NCI-H1092 treated with DMSO at 0.1 percent for 48 hours (cell line): ENCODE results near the gene MYH6.

Experiments used
- DNase-seq: peaks from one replicate; lab custom pipeline; 2025; lab: John Stamatoyannopoulos, UW

The MYH6 gene

DNA sequence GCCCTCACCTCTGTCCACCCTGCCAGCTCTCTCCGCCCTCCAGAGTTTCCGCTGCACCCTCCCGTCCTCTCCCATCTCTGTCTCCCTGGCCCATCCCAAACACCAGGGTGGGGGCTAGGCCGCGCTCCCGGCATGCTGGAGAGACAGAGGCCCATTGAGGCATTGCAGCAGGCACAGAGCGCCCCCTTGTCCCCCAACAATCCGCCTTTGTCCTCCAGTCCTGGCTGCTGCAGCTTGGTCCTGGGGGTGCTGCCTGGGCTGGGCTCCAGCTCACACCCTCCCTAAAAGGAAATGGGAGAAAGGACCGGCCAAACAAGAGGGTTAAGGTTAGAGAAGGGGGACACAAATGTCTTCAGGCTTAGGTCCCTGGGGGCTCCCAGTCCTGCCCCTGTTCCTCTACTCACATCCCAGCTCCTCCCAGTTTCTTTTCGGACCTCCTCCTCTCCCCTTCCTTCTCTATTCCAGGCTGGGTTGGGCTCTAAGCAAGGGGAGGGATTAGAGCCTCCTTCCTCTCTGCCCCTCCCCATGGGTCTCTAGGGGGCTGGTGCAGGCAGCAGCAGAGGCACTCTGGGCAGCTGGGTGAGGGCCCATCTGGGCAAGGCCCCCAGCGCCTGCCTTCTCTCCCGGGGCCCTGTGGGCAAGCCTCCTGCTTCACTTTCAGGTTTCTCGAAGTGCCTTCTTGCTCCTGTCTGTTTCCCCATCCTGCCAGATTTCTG lies 31.4 kb downstream of the MYH6 start, which contains the start of gene CMTM5:
Gene CMTM5 (plus strand): TSS at position 565 of the 716 bp plus-strand sequence. CDS start 206 bp downstream, outside the sequence.
- DNase-seq, result no peak

DNA sequence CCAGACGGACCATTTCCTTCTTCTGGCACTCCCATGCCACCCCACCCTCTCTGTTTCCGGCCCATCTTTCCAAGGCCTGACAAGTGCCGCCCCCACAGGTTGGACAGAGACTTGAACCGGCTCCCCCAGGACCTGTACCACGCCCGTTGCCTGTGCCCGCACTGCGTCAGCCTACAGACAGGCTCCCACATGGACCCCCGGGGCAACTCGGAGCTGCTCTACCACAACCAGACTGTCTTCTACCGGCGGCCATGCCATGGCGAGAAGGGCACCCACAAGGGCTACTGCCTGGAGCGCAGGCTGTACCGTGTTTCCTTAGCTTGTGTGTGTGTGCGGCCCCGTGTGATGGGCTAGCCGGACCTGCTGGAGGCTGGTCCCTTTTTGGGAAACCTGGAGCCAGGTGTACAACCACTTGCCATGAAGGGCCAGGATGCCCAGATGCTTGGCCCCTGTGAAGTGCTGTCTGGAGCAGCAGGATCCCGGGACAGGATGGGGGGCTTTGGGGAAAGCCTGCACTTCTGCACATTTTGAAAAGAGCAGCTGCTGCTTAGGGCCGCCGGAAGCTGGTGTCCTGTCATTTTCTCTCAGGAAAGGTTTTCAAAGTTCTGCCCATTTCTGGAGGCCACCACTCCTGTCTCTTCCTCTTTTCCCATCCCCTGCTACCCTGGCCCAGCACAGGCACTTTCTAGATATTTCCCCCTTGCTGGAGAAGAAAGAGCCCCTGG lies 32.4 kb downstream of the MYH6 start:
- DNase-seq, result no peak

DNA sequence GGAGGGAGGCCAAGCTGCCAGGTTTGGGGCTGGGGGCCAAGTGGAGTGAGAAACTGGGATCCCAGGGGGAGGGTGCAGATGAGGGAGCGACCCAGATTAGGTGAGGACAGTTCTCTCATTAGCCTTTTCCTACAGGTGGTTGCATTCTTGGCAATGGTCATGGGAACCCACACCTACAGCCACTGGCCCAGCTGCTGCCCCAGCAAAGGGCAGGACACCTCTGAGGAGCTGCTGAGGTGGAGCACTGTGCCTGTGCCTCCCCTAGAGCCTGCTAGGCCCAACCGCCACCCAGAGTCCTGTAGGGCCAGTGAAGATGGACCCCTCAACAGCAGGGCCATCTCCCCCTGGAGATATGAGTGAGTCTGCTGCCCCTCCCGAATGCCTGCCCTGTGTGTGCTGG lies 35.0 kb downstream of the MYH6 start:
- DNase-seq, result no peak

DNA sequence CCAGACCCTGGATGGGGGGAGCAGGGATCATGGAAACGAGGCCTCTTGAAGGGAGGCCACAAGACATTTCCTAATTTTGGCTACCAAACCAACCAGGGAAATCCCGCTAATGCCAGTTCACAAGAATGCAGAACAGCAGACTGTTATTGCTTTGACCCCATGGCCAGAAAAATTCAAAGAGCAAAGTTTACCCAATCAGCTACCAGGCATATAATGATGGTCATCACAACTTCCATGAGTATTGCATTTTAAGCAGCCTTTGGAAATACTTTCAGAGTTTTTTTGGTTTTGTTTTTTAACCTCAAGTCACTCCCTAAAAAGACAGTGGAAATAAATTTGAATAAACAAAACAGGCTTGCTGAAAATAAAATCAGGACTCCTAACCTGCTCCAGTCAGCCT lies 35.6 kb downstream of the MYH6 start, which contains the start of gene IL25:
Gene IL25 (plus strand): TSS at position 301 of the 400 bp plus-strand sequence.
- no peak for DNase-seq

DNA sequence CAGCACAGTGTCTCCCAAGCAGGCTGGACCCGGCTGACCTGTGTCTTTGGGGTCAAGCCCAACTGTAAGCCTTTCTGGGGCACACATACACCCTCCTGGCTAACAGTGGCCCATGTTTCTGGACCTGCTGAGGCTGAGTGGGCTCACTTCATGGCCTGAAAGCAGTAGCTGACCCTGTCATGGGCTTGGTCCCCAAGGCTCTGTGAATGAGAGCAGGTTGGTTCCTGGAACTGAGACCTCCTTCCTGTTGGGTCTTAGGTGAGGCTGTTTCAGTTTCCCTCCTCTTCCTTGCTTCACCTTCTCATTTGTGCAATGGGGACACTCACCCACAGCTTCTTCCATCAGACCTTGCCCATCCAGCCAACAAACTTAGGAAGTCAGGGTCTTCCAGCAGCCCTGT lies 36.2 kb downstream of the MYH6 start:
- no peak for DNase-seq

DNA sequence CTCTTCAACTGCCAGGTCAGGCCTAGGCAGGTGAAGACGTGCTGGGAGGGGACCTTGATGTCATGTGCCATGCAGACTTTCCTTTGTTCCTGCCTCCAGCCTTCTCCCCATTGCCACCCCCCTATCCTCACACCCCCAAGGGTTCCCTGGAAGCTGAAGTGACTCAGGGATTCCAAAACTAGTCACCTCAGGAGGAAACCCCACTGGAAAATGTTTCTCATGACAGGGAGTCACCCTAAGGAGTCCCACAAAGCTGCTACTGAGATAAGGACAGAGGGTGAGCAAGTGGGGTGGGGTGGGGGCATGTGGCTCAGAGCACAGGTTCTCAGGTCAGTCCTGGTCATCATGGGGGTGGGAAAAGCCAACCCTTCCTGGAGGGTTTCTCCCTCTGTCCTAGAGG lies 37.9 kb downstream of the MYH6 start:
- DNase-seq, result no peak

DNA sequence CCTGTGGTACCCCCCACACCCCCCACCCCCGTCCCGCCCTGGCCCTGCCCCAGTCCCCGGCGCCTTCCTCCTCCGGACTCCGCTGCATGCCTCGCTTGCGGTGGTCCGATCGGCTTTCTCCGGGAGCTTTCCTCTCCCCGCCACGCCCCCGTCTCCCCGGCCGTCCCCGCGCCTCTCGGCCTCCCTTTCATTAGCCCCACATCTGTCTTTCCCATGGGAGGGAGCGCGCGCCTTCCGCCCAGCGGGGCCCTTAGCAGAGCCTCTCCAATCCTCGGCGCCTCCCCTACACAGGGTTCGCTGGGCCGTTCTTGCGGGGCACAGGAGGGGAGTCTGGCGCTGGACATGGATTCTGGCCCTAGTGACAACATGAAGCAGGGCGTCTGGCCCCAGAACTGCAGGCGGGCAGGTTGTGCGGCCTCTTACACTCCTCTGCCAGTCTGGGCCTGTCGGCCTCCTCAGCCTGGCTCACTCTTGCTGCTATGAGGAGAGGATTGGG lies 41.6 kb downstream of the MYH6 start:
- peak; percentile 26 for DNase-seq

DNA sequence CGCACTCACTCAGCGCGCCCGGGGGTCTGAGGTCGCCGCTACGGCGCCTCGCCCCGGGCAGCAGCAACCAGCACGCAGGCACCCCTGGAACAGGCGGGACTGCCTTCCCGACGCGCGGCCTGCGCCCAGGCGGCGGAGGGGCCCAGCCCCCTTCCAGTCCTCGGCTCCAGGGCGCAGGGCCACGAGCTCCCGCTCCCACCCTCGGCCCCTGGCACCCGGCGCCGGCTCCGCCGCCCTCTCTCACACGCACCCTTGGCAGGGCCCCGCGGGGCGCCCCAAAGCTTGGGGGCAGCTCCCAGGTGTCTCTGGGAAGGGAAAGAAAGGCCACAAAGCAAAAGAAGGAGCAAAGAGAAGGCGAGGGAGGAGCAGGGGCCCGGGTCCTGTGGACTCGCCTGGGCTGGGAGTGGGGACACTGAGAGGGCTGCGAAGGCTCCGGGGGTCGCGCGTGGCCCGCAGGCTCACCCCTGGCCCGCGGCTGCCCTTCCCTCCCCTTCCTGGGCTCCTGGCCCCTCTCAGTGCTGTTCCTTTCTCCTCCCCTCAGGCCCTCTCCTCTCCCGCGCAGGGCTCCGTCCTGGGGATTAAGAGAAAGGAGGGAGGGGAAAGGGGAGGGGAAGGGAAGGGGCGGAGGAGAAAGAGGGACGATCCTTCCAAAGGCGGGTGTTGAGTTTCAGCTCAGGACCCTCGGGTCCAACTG lies 42.2 kb downstream of the MYH6 start:
- DNase-seq, result peak; percentile 23

DNA sequence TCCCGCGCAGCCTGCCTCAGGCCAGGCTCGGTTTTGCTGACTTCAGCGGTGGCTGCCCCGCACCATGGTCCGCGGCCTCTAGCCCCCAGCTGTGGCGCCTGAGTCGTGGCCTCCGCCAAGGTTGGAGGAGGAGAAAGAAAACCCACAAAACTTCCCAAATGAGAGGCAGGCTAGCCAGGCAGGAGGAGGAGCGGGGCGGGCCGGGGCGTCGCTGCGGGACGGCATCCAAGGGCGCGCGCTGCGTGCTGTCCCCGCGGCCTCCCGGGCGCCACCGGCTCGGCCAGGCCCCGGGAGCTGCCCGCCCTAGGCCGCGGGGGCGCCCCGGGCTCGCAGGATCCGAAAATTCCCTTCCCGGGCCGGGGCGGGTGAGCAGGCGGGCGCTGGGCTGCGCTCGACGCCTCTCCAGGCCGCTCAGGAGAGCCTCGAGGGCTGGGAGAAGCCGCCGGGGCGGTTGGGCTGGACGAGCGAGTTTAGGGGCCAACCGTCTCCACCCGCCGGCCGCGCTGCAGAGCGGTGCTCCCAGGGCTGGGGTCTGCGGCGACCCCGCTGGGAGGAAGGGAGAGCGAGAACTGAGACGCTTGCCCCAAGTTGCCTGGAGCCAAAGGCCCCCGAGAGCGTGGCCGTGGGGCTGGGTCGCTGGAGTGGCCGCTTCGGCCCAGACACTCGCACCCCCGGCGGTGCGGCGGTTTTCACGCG lies 42.9 kb downstream of the MYH6 start, which contains the start of gene EFS:
Gene EFS (minus strand): TSS at position 137 of the 696 bp plus-strand sequence. CDS start 147 bp downstream, outside the sequence.
- DNase-seq, result no peak

DNA sequence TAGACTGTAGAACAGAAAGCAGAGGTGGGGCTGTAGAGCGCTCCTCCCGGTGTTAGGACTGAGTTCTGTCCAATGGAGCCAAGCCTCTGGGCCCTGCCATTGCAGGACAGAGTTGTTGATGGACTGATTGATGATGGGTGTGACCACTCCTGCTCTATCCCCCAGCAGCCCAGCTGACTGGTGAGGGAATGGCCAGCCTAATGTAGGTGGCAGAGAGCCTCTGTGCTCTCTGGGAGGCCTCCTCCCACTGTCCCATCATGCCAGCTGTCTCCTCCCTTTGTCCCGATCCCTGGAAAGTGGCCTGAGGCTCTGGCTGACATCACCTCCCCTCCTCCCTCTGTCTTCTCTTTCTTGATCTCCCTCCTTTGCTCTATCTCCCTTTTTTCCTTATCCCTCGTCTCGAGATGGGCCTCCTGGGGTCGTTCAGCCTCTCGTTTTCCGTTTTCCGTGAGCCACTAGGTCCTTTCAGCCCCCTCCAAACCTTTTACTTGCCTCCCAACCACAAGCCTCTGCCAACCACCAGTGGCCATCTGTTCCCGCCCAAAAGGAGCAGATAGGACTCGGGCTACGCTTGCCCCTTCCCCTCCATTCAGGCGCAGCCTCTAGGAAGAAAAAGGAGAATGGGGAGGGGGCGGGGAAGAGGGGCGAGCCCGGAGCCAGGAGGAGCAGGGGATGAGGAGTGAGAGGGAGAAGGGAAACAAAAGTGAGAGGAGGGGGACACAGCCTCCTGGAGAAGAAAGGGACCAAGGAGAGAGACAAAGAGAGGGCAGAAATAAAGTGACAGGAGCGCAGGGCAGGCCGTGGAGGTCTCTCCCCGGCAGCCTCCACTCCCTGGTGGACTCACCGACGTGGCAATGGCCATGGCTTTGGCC lies 43.7 kb downstream of the MYH6 start:
- DNase-seq, result no peak

DNA sequence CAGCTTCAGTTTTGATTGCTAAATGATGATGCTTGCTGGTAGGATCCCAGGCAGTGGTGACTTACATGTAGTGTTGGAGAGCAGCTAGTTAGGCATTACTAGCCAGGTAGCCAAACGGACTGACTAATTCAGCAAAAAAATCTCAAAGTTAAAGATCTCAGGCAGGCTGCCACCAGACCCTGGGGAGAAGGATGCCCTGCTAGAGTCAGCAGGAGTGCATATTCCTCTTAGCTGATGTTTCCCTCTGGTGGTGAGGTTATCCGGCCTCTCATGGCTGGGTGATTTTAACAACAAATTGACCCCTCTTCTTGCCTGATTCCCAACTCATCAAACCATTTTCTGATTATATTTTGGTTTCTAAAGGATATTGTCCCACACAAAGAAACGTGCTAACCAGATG lies 45.9 kb downstream of the MYH6 start:
- no peak for DNase-seq

DNA sequence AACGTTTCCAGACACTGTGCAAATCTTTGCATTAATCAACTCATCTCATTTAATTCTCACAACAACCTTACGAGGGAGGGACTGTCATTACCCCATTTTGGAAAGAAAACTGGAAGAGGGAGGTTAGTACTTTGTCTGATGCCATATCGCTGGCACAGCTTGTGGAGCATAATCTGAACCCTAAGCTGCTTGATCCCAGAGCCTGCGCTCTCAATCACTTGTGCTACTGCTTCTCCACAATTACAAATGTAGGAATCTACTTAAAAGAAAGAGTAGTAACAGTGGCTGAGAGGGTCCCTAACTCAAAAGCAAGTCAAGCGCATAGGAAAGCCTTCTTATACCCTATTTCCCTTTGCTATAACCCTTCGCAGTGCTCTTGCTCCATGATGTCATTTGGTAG lies 46.3 kb downstream of the MYH6 start:
- no peak for DNase-seq

DNA sequence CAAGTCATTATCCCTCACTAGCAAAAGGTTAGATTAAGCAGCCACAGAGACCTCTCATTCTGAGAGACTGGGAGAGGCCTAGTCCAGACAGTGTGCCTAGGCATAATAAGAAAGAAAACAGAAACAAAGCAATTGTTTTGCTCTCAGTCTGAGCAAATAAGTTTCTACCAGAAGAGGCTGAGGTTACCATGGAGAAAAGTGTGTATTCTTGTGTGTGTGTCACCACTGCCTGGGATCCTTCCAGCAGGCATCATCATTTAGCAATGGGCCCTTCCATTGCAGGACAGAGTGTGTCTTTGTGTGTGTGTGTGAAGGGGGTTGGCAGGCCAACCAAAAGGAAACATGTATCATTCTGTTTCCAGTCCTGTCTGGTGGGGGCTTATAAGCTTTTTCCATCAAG lies 46.8 kb downstream of the MYH6 start:
- DNase-seq, result no peak

DNA sequence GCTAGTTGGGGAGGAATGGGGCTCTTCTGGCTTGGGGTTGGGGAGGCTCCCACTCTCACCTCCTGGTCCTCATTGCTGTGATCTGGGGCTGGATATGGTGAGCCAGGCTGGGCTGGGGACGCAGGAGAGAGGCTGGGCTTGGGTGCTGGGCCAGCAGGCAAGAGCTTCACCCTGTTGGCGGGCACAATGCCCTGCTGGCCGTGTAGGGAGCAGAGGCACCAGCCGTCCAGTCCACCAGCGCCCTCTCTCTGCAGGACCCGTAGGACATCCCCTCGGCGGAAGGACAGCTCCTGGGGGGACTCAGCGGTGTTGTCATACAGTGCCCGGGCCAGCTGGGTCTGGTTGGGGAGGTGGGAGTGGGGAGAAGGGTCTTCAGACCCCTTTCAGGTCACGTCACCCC lies 47.6 kb downstream of the MYH6 start:
- DNase-seq, result no peak

DNA sequence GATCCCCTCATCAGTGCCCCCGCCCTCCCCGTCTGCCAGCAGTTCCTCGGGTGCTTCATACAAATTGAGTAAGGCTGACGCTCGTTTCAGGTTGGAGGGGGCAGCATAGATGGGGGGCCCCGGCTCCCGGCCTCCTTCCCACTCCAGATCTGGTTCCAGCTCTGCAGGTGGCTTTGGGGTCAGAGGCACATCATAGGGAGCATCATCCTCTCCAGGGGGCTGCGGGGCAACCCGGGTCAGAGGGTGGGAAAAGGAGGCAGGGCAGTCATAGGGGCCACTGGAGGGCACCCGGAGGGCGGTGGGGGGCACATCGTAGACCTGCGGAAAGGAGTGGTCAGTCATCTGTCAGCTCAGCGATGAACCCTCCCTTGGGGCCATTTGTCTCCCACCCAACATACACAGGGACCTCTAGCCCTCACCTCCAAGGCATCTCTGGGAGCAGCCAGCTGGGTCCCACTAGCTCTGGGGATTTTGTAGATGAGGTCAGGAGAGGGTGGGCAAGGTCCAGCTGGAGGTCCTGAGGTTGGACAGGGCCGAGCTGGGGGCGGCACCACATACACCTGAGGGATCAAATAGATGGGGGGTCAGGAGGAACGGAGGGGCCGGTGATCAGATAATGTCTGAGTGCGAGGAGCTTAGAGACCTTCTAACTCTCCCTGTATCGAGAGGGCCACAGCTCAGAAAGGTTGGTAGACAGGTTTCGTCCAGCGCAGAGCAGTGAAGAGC lies 48.2 kb downstream of the MYH6 start:
- no peak for DNase-seq

DNA sequence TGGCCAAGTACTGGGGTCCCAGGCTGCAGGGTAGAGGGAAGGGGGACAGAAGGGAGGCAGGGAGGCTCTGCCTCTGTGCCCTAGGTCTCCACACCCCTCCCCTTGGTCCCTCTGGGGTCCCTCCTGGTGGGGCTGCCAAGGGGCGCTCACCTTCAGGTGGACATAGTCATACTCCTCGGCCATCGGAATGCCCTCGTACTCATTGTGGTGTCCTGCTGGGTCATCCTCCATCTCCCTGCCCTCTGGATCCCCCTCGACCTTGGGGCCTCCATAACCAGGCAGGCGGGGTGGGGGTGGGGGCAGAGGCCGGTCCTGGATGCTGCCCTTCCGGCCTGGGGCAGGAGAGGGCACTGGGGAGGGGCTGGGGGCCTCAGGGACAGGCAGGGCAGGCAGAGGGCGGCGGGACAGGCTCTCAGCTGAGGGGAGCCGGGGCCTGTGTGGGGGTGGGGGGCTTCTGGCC lies 48.9 kb downstream of the MYH6 start:
- DNase-seq, result no peak

DNA sequence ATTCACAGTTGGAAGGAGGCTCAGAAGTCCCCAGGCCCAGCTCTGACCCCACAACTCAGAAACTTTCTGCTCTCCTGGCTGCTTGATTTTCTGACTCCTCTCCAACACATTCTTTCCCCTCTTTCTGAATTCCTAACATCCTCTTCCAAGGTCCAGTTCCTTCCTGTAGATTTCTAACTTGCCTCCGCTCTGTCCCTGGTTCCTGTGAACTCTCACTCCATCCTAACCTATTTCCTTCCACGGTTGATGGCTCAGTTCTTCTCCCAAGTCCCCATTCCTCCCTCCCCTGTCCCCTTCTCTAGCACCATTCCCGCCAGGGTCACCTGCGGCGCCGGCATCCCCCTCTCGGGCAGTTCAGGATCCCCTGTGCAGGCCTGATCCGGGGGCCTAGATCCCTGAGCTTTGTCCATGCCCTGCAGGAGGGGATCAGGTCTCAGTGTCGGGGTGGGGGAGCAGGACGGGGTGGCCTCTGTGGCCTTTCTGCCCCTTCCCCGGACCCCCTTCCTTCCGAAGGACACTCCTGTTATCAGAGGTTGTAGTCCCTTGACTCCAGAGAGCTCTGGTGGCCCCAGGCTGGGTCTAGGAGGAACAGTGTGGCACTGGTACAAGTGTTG lies 49.4 kb downstream of the MYH6 start:
- no peak for DNase-seq

DNA sequence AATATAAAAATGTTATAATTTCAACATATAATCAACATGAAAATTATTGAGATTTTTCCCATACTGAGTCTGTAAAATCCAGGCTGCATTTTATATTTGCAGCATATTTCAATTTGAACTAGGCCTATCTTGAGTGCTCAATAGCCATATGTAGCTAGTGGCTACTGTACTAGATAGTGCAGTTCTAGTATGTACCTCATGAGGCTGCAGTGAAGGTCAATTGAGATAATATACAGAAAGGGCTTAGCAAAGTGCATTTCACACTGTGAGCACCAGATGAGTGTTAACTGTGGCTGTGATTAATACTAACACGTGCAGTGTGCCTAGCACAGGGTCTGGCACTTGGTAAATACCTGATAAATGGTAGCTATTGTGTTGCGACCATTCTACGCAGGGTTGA lies 50.0 kb downstream of the MYH6 start:
- DNase-seq, result no peak

DNA sequence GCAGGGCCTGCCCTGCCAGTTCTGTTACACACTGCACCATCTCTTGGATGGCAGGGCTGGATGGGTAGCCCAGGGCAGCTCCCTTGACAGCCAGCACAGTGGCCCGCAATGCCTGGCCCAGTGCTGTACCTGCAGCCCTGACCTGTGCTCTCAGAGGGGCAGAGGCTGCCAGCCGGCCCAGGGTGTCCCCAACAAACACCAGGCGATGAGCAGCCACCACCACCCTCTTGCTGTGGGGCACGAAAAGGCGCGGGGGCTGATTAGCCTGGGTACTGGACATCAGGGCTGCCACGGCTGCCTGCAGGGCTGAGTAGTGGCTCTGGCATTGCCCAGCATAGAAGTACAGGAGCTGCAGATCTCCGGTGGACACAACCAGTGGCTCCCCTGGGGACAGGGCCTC lies 50.8 kb downstream of the MYH6 start:
- DNase-seq, result no peak

DNA sequence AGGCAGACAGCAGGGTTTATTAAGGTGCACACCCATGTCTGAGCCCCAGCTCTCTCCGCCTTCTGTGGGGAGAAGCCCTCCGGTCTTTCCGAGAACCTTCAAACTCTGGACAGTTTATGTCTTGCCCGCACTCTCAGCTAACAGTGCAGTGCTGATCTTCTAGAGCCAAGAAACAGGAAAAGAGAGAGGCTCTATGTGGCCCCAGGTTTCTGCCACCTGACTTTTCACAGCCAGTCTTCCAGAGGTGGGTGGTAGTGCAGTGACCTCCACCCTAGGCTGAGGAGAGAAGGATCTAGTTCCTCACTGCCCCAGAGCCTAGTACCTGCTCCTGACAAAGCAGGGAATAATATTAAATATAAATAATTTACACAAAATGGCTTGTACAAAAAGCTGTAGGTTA lies 51.4 kb downstream of the MYH6 start:
- no peak for DNase-seq
